Lower lobe of right lung (tissue), 2 donors: ENCODE measurements around the gene MDGA2. TPM values are rescaled to one million over a fixed set of nuclear protein-coding genes. Genes with fewer than 3 reads are reported as not detected.

Source experiments
- ATAC-seq, 2 donors: fragments of 200-7000 bp; cut with Tn5 transposase; one replicate each; pipeline ENCODE4 v1.9.1; 2020 to 2022; ENCODE audit warnings: mild to moderate bottlenecking in 2 of 2, moderate library complexity in 2 of 2
- DNase-seq: peaks from one replicate; pipeline ENCODE4 v3.0.0-alpha.2; 2020
- H3K27ac ChIP-seq: fragments of 200-600 bp; one replicate; pipeline ENCODE4 v1.8.0; 2022
- H3K27me3 ChIP-seq: fragments of 200-600 bp; one replicate; pipeline ENCODE4 v1.8.0; 2022; ENCODE audit warnings: low read depth
- H3K36me3 ChIP-seq: fragments of 200-600 bp; one replicate; pipeline ENCODE4 v1.8.0; 2022; ENCODE audit warnings: mild to moderate bottlenecking
- H3K4me1 ChIP-seq: fragments of 200-600 bp; one replicate; pipeline ENCODE4 v1.8.0; 2022
- H3K4me3 ChIP-seq: fragments of 200-600 bp; one replicate; pipeline ENCODE4 v1.8.0; 2022; ENCODE audit warnings: mild to moderate bottlenecking
- H3K9me3 ChIP-seq: fragments of 200-600 bp; one replicate; pipeline ENCODE4 v1.8.0; 2022
- intact Hi-C: fragments of 100-400 bp; cut with DNase I; formaldehyde crosslinking; loops from one replicate; pipeline ENCODE4 v1.11.0; 2022
- long read RNA-seq: library from polyadenylated mRNA; unstranded; transcript quantifications from one replicate; pipeline ENCODE4 v2.0.0, GENCODE V29; 2021
- total RNA-seq: library from RNA; stranded (reverse); fragmentation: NEBNext Ultra II Directional; extraction: Animal tissue kit (Norgen Biotek cat#: 25700); gene quantifications from one replicate; pipeline ENCODE4 v1.2.1, GENCODE V29; 2021
- TF ChIP-seq, protein P1 (sequence below): fragments of 200-600 bp; IDR thresholded peaks from one replicate; pipeline ENCODE4 v1.8.0; 2022; ENCODE audit warnings: antibody characterized with exemption, mild to moderate bottlenecking
- donor health status: DM: no; HTN: yes; CAD: no; lungs with severe emphysema.

MDGA2 gene
- 0.24 TPM for total RNA-seq
- long read RNA-seq: 0 reads

DNA sequence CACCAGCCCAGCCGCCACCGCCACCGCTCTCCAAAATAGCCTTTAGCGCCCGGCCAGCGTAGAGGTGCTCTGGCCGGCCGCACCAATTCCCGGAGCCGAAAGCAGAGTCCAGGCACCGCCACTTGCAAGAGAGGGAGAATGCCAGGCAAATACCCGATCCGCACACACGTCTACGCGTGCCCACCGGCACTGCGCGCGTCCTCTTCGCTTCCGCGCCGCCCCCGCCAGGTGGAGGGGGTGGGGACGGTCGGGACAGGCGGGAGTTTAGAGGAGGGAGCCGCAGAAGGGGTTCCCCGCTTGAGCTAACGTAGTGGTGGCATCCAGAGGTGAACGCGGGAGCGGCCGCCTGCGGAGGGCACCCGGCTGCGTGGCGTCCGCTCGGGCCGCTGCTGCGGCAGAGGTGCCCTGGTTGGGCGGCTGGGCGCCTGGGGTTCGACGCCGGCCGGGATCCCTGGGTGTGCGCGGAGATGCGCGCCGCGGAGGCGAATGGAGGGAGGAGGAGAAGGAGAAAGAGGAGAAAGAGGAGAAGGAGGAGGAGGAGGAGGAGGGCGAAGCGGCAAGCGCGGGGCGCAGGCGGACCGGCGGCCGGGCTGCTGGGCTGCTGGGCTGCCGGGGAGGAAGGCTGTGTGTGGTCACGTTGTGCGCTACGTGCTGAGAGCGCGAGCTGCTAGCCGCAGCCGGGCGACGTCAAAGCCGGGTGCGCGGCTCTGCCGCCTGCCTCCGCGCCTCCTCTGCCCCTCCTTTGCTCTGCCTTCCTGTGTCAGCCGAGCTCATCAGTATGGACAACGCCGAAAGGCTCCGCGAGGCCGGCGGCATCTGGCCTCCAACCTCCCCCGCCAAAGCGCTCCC is at the start of gene MDGA2:
Gene MDGA2, minus strand, starts transcription at position 140 of the 849 bp plus-strand sequence.
- DNase-seq: no peak
- H3K36me3 ChIP-seq: no peaks in the 10 kb centered on the region
- no peak within 1 kb of the TSS for H3K27ac ChIP-seq
- intact Hi-C loops: no loop called here
- peaks cover 16% of the 10 kb centered on the region for H3K4me1 ChIP-seq
- H3K27me3 ChIP-seq: peaks cover 45% of the 10 kb centered on the region
- TF ChIP-seq, protein P1, sequence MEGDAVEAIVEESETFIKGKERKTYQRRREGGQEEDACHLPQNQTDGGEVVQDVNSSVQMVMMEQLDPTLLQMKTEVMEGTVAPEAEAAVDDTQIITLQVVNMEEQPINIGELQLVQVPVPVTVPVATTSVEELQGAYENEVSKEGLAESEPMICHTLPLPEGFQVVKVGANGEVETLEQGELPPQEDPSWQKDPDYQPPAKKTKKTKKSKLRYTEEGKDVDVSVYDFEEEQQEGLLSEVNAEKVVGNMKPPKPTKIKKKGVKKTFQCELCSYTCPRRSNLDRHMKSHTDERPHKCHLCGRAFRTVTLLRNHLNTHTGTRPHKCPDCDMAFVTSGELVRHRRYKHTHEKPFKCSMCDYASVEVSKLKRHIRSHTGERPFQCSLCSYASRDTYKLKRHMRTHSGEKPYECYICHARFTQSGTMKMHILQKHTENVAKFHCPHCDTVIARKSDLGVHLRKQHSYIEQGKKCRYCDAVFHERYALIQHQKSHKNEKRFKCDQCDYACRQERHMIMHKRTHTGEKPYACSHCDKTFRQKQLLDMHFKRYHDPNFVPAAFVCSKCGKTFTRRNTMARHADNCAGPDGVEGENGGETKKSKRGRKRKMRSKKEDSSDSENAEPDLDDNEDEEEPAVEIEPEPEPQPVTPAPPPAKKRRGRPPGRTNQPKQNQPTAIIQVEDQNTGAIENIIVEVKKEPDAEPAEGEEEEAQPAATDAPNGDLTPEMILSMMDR: no peak
- peak; percentile 33 to 34 for ATAC-seq
- peak within 1 kb of the TSS; percentile 19 for H3K4me3 ChIP-seq
- H3K9me3 ChIP-seq: no peaks in the 10 kb centered on the region

DNA sequence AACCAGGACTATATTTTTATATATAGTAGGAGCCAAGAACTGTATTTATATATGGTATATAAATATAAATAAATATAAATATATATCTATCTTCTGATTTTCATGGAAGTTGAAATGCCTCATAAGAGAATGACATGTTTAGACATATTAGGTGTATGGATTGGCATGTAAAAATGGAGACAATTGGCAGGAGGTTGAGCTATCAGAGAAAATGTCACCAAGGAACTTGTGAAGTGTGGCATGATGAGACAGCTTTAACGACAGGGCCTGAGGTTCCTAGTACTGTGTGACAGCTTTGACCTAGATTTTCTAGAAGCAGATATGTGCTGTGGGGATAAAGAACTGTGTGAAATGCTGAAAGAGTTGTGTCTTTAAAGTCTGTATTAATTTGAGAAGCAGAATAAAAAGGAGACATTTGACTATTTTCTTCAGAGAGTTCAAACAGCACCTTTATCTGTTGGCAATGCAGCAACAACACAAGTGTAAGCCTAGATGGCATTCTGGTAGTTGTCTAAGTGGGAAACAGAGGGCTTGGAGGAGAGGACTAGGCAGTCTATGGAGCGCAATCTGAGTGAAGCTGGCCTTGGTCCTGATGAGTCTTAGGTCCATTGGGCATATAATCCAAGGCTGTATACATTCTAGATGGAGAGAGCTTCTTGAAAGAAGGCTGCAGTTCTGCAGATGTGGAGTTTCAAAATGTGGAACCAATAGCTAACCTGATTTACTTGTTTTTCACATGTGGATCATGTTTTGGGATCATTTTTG is 47.7 kb upstream of the MDGA2 start:
- no peak for DNase-seq

DNA sequence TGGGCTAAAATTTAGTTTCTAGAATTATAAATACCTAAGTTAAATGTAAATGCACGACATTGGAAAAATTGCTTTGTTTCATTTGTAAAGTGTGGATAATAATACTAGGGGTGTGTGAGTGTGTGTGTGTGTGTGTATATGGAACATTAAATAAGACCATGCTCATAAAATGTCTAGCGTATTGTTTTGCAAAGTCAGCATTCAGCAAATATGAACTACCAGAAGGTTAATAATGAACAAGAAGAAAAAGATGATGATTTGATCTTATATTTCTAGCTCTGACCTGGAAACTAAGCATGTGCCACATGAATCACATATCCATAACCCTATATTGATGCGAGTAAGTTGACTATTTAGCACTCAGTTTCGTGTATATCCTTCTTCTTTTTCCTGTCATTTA is 44.9 kb upstream of the MDGA2 start:
- Histone ChIP-seq H3K36me3 (no peaks in the 10 kb centered on the region), H3K9me3 (no peaks in the 10 kb centered on the region), H3K27ac (no peak overlapping the region), H3K27me3 (no peaks in the 10 kb centered on the region), H3K4me1 (no peaks in the 10 kb centered on the region), H3K4me3 (no peak overlapping the region)
- DNase-seq: no peak
- intact Hi-C loops: no loop called here
- no peak for ATAC-seq
- TF ChIP-seq, protein P1: no peak

More for the DNA sequence above, 47.7 kb upstream of the MDGA2 start:
- no peak for ATAC-seq
- Histone ChIP-seq H3K27ac (no peak overlapping the region), H3K9me3 (no peaks in the 10 kb centered on the region), H3K36me3 (no peaks in the 10 kb centered on the region), H3K27me3 (no peaks in the 10 kb centered on the region), H3K4me1 (no peaks in the 10 kb centered on the region), H3K4me3 (no peak overlapping the region)
- TF ChIP-seq, protein P1: no peak
- intact Hi-C loops: no loop called here

DNA sequence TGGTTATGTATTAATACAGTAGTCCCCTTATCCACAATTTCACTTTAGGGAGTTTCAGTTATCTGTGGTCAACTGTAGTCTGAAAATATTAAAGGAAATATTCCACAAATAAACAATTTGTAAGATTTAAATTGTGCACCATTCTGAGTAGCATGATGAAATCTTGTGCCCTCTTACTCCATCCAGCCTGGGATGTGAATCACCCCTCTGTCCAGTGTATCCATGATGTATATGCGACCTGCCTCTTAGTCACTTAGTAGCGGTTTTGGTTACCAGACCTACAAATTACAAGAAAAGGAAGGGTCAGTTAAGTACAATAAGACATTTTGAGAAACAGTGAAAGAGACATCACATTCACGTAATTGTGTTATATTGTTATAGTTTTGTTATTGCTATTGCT is 39.9 kb upstream of the MDGA2 start:
- intact Hi-C loops: no loop called here
- ATAC-seq (no peak), DNase-seq (no peak)
- no peak overlapping the region for H3K4me3 ChIP-seq
- no peaks in the 10 kb centered on the region for H3K9me3 ChIP-seq
- H3K4me1 ChIP-seq: no peaks in the 10 kb centered on the region
- H3K36me3 ChIP-seq: no peaks in the 10 kb centered on the region
- H3K27ac ChIP-seq: no peak overlapping the region
- no peaks in the 10 kb centered on the region for H3K27me3 ChIP-seq
- TF ChIP-seq, protein P1: no peak

DNA sequence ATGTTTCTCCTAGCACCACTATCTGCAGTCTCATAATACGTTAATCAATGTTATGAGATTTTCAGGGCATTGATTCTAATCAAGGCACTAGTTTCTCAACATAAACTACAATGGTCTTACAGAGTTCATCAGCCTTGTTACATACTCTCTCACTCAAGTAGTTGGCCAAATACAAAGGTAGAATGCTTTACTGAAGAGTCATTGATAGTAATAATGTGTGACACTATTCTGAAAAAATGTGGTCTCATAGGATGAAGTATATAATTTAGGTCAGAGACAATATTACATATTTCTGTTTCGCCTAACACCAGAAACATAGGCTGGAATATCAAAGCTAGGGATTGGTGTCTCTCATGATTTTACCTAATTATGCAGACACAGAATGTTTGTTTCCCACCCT is 35.2 kb upstream of the MDGA2 start:
- intact Hi-C loops: no loop called here
- no peaks in the 10 kb centered on the region for H3K36me3 ChIP-seq
- no peaks in the 10 kb centered on the region for H3K27me3 ChIP-seq
- H3K27ac ChIP-seq: no peak overlapping the region
- no peak overlapping the region for H3K4me3 ChIP-seq
- ATAC-seq: no peak
- H3K4me1 ChIP-seq: no peaks in the 10 kb centered on the region
- DNase-seq: no peak
- TF ChIP-seq, protein P1: no peak
- H3K9me3 ChIP-seq: no peaks in the 10 kb centered on the region
